ENCODE results near the gene ADGRG1. TPM values are rescaled to one million over a fixed set of nuclear protein-coding genes. Genes with fewer than 3 reads are reported as not detected.

The ADGRG1 gene
- polyA plus RNA-seq, 4 donors: 4.1 to 158 (median 26.0) TPM

DNA sequence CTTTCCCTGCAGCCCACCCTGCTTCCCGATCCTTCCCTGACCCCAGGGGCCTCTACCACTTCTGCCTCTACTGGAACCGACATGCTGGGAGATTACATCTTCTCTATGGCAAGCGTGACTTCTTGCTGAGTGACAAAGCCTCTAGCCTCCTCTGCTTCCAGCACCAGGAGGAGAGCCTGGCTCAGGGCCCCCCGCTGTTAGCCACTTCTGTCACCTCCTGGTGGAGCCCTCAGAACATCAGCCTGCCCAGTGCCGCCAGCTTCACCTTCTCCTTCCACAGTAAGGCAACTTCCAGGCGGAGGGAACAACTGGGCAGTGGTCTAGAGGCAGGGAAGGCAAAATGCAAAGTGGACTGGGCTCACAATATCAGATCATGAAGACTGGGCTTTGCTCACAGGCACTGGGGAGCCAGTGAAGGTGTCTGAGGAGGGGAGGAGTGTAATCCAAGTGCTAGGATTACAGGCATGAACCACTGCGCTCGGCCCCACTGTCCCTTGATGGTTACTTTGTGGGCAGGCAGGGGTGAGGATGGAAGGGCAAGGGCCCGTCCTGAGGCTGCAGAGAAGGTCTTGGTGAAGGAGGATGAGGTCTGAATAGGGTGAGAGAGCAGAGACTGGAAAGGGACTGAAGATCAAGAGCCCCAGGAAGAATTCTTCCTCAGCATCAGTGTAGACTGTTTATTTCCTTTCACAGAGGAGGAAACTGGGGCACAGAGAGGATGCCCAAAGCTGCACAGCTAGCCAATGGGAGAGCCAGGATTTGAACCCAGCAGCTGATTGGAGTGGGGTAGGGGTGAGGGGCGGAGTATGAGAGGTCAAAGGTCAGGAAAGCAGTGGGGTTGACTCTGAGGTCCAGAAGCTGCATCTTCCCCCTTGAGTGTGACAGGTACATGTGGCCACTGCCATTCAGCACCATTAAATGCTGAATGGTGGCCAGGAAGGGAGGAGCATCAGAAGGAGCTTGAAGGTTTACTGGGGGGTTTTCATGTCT is 23.2 kb downstream of the ADGRG1 start:
- H3K36me3 ChIP-seq (ENCODE audit: control insufficient read depth in 3 of 3, insufficient read depth in 2 of 3, low read depth in 1 of 3, low read length in 3 of 3): peaks cover 0 to 93% (median 0%) of the 10 kb centered on the region in 3 donors
- no peak for FAIRE-seq
- H3K9me3 ChIP-seq (ENCODE audit: control insufficient read depth in 2 of 2, insufficient read depth in 1 of 2, low read depth in 1 of 2, low read length in 1 of 2): no peaks in the 10 kb centered on the region
- H3K4me3 ChIP-seq (ENCODE audit: low read depth in 1 of 3, low read length in 3 of 3): no peak overlapping the region
- no peaks in the 10 kb centered on the region for H3K27me3 ChIP-seq (ENCODE audit: control insufficient read depth in 3 of 3, insufficient read depth in 3 of 3, low read length in 3 of 3)
- 81 to 89% (median 84%) methylated on average over 10 of the region's 10 CpGs for WGBS, 3 donors
- H3K4me1 ChIP-seq (ENCODE audit: control insufficient read depth in 3 of 3, insufficient read depth in 2 of 3, low read depth in 1 of 3, low read length in 2 of 3): no peaks in the 10 kb centered on the region
- no peak overlapping the region for H3K27ac ChIP-seq (ENCODE audit: low read depth in 1 of 3, low read length in 2 of 3)
- no peak for DNase-seq

DNA sequence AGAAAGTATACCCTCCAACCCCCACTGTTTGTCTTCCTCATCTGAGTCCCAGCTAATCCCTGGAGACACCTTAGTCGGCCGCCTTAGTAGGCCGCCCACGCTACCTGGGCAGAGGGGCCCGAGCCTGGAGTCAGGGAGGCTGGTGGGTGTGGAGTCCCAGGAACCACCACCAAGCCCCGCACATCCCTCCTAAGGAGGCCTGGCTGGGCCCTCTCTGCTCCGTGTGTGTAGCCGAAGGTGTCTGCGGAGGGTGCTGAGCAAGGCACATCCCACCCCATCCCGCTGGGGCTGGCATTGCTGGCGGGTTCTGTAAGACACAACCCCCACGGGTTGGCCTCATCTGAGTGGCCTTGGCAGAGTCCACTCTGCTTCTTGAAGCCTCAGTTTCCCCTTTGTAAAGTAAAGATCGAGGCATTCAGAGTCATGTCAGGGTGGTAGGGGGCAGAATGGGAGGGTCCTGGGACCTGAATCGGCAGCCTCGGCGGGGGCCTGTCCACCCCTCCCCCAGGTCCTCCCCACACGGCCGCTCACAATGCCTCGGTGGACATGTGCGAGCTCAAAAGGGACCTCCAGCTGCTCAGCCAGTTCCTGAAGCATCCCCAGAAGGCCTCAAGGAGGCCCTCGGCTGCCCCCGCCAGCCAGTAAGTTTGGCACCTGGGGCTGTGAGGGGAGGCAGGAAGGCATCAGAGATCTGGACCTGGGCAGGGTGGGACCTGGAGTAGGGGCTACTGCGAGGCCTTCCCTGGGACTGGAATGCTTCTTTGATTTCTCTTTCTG is 24.5 kb downstream of the ADGRG1 start:
- 88 to 91% (median 89%) methylated on average over 22 to 23 of the region's 23 CpGs for WGBS, 3 donors
- Histone ChIP-seq H3K27me3 (ENCODE audit: control insufficient read depth in 3 of 3, insufficient read depth in 3 of 3, low read length in 3 of 3) (no peaks in the 10 kb centered on the region), H3K27ac (ENCODE audit: low read depth in 1 of 3, low read length in 2 of 3) (no peak overlapping the region), H3K4me3 (ENCODE audit: low read depth in 1 of 3, low read length in 3 of 3) (no peak overlapping the region), H3K4me1 (ENCODE audit: control insufficient read depth in 3 of 3, insufficient read depth in 2 of 3, low read depth in 1 of 3, low read length in 2 of 3) (no peaks in the 10 kb centered on the region), H3K36me3 (ENCODE audit: control insufficient read depth in 3 of 3, insufficient read depth in 2 of 3, low read depth in 1 of 3, low read length in 3 of 3) (peaks cover 0 to 94% (median 0%) of the 10 kb centered on the region in 3 donors), H3K9me3 (ENCODE audit: control insufficient read depth in 2 of 2, insufficient read depth in 1 of 2, low read depth in 1 of 2, low read length in 1 of 2) (no peaks in the 10 kb centered on the region)
- FAIRE-seq (no peak), DNase-seq (no peak)

DNA sequence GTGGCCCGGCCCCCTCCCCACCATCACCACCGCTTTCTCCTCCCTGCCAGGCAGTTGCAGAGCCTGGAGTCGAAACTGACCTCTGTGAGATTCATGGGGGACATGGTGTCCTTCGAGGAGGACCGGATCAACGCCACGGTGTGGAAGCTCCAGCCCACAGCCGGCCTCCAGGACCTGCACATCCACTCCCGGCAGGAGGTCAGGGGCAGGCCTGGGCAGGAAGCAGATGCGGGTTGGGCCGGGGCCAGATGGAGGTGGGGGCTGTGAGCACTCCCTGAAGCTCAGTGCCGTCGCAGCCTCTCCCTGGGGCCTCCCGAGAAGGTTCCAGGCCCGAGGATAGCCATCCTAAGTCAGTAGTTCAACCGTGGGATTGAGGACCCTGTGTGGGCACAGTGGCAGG is 25.5 kb downstream of the ADGRG1 start:
- H3K9me3 ChIP-seq (ENCODE audit: control insufficient read depth in 2 of 2, insufficient read depth in 1 of 2, low read depth in 1 of 2, low read length in 1 of 2): no peaks in the 10 kb centered on the region
- H3K4me1 ChIP-seq (ENCODE audit: control insufficient read depth in 3 of 3, insufficient read depth in 2 of 3, low read depth in 1 of 3, low read length in 2 of 3): no peaks in the 10 kb centered on the region
- H3K4me3 ChIP-seq (ENCODE audit: low read depth in 1 of 3, low read length in 3 of 3): no peak overlapping the region
- WGBS, 3 donors: 61 to 83% (median 74%) methylated on average over 16 of the region's 16 CpGs
- no peaks in the 10 kb centered on the region for H3K27me3 ChIP-seq (ENCODE audit: control insufficient read depth in 3 of 3, insufficient read depth in 3 of 3, low read length in 3 of 3)
- DNase-seq: no peak
- FAIRE-seq: no peak
- peak overlapping the region in 1 of 3 donors; percentile 42 for H3K27ac ChIP-seq (ENCODE audit: low read depth in 1 of 3, low read length in 2 of 3)
- peaks cover 0 to 93% (median 3%) of the 10 kb centered on the region in 3 donors for H3K36me3 ChIP-seq (ENCODE audit: control insufficient read depth in 3 of 3, insufficient read depth in 2 of 3, low read depth in 1 of 3, low read length in 3 of 3)

DNA sequence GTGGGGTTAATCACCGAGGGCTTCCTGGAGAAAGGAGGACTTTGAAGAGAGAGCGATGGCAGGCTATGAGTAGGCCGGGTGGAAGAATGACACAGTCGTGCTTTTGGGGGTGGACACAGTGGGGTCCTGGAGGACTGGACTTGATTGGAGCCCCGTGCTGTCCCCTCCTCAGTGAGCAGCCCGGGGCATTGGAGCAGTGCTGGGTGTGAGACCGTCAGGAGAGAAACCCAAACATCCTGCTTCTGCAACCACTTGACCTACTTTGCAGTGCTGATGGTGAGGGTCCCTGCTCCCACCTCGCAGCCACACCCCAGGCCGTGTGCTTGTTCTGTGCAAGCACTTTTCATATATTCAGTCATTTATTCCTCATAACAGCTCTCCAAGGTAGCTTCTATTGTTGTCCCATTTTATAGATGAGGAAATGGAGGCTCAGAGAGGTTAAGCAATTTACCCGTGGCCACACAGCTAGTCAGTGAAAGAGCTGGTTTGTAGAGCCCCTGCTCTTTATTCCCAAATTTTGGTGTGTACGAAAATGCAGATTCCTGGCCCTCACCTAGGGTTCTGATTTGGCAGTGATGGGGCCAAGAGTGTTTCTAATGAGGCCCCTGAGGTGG is 28.0 kb downstream of the ADGRG1 start:
- DNase-seq (no peak), FAIRE-seq (no peak)
- H3K9me3 ChIP-seq (ENCODE audit: control insufficient read depth in 2 of 2, insufficient read depth in 1 of 2, low read depth in 1 of 2, low read length in 1 of 2): no peaks in the 10 kb centered on the region
- peaks cover 0 to 95% (median 3%) of the 10 kb centered on the region in 3 donors for H3K36me3 ChIP-seq (ENCODE audit: control insufficient read depth in 3 of 3, insufficient read depth in 2 of 3, low read depth in 1 of 3, low read length in 3 of 3)
- no peaks in the 10 kb centered on the region for H3K27me3 ChIP-seq (ENCODE audit: control insufficient read depth in 3 of 3, insufficient read depth in 3 of 3, low read length in 3 of 3)
- 78 to 85% (median 79%) methylated on average over 11 of the region's 11 CpGs for WGBS, 3 donors
- H3K27ac ChIP-seq (ENCODE audit: low read depth in 1 of 3, low read length in 2 of 3): no peak overlapping the region
- H3K4me3 ChIP-seq (ENCODE audit: low read depth in 1 of 3, low read length in 3 of 3): no peak overlapping the region
- no peaks in the 10 kb centered on the region for H3K4me1 ChIP-seq (ENCODE audit: control insufficient read depth in 3 of 3, insufficient read depth in 2 of 3, low read depth in 1 of 3, low read length in 2 of 3)

DNA sequence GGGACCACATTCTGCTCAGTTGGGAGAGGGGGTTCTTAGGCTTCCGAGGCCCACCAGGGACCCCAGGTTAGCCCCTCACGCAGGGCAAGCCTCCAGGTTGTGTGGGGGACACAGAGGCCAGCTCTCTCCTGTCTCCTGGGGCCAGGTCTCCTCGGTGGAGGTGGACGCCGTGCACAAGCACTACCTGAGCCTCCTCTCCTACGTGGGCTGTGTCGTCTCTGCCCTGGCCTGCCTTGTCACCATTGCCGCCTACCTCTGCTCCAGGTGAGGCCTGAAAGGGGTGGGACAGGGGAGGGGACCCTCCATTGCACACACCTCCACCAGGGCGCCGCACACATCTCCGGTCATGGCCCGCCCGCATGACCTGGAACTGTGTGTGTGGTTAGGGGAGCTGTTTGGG is 28.8 kb downstream of the ADGRG1 start:
- FAIRE-seq (no peak), DNase-seq (no peak)
- no peaks in the 10 kb centered on the region for H3K4me1 ChIP-seq (ENCODE audit: control insufficient read depth in 3 of 3, insufficient read depth in 2 of 3, low read depth in 1 of 3, low read length in 2 of 3)
- WGBS, 3 donors: 92 to 94% (median 92%) methylated on average over 13 of the region's 13 CpGs
- H3K27me3 ChIP-seq (ENCODE audit: control insufficient read depth in 3 of 3, insufficient read depth in 3 of 3, low read length in 3 of 3): no peaks in the 10 kb centered on the region
- peaks cover 0 to 95% (median 3%) of the 10 kb centered on the region in 3 donors for H3K36me3 ChIP-seq (ENCODE audit: control insufficient read depth in 3 of 3, insufficient read depth in 2 of 3, low read depth in 1 of 3, low read length in 3 of 3)
- no peak overlapping the region for H3K4me3 ChIP-seq (ENCODE audit: low read depth in 1 of 3, low read length in 3 of 3)
- no peaks in the 10 kb centered on the region for H3K9me3 ChIP-seq (ENCODE audit: control insufficient read depth in 2 of 2, insufficient read depth in 1 of 2, low read depth in 1 of 2, low read length in 1 of 2)
- H3K27ac ChIP-seq (ENCODE audit: low read depth in 1 of 3, low read length in 2 of 3): no peak overlapping the region

DNA sequence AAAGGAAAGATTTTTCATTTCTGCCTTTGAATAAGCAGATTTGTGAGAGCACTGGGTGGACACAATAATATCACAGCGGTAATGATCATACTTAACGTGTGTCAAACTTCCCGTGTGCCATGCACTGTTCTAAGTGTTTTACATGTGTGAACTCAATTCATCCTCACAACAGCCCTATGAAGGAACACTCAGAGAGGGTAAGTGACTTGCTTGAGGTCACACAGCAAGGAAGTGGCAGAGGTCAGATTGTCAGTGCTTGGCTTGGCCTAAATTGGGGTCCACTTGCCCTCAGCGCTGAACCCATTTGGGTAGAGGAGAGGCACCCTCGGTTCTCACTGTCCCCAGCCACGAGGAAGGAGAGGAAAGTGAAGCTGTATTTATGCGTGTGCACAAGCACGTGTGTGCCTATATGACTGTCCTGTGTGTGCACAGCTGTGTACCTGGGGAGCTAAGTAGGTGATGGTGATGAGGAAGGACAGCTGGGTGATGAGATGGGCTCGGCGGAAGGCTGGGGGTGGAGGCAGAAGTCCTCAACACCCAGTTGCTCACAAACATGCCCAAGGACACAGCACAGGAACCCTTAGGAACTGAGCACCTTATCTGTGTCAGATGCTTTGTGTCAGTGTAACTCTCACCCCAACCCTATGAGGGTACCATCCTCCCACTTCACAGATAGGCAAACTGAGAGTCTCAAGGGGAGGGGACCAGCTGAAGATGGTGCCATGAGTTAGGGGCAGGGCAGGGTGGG is 29.9 kb downstream of the ADGRG1 start:
- Histone ChIP-seq H3K27me3 (ENCODE audit: control insufficient read depth in 3 of 3, insufficient read depth in 3 of 3, low read length in 3 of 3) (no peaks in the 10 kb centered on the region), H3K4me1 (ENCODE audit: control insufficient read depth in 3 of 3, insufficient read depth in 2 of 3, low read depth in 1 of 3, low read length in 2 of 3) (no peaks in the 10 kb centered on the region), H3K4me3 (ENCODE audit: low read depth in 1 of 3, low read length in 3 of 3) (no peak overlapping the region), H3K27ac (ENCODE audit: low read depth in 1 of 3, low read length in 2 of 3) (no peak overlapping the region), H3K9me3 (ENCODE audit: control insufficient read depth in 2 of 2, insufficient read depth in 1 of 2, low read depth in 1 of 2, low read length in 1 of 2) (no peaks in the 10 kb centered on the region), H3K36me3 (ENCODE audit: control insufficient read depth in 3 of 3, insufficient read depth in 2 of 3, low read depth in 1 of 3, low read length in 3 of 3) (peaks cover 0 to 95% (median 6%) of the 10 kb centered on the region in 3 donors)
- DNase-seq (no peak), FAIRE-seq (no peak)
- 87 to 90% (median 89%) methylated on average over 10 of the region's 10 CpGs for WGBS, 3 donors

DNA sequence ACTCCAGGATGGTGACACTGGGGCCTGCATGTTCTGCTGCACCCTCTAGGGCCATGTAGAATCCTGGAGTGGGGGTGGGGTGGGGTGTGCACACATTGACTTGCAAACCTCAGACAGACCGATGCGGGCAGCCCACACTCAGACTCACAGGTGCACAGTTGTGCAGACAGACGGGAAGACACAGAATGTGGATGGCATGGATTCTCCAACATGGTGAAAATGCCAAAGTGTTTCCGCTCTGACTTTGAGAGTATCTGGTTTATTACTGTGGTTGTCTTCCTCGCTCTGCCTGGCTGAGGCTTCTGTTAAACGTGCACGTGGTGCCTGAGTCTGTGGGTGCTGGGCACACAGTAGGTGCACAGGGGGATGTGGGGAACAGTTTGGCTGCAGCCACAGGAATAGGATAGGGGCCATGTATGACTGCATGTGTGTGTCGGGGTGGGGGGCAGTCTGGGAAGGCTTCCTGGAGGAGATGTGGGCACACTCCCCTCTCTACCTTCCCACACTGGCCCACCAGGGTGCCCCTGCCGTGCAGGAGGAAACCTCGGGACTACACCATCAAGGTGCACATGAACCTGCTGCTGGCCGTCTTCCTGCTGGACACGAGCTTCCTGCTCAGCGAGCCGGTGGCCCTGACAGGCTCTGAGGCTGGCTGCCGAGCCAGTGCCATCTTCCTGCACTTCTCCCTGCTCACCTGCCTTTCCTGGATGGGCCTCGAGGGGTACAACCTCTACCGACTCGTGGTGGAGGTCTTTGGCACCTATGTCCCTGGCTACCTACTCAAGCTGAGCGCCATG is 30.6 kb downstream of the ADGRG1 start:
- WGBS, 3 donors: 80 to 85% (median 82%) methylated on average over 18 to 19 of the region's 19 CpGs
- Histone ChIP-seq H3K4me1 (ENCODE audit: control insufficient read depth in 3 of 3, insufficient read depth in 2 of 3, low read depth in 1 of 3, low read length in 2 of 3) (no peaks in the 10 kb centered on the region), H3K27ac (ENCODE audit: low read depth in 1 of 3, low read length in 2 of 3) (no peak overlapping the region), H3K9me3 (ENCODE audit: control insufficient read depth in 2 of 2, insufficient read depth in 1 of 2, low read depth in 1 of 2, low read length in 1 of 2) (no peaks in the 10 kb centered on the region), H3K27me3 (ENCODE audit: control insufficient read depth in 3 of 3, insufficient read depth in 3 of 3, low read length in 3 of 3) (no peaks in the 10 kb centered on the region), H3K36me3 (ENCODE audit: control insufficient read depth in 3 of 3, insufficient read depth in 2 of 3, low read depth in 1 of 3, low read length in 3 of 3) (peaks cover 0 to 95% (median 6%) of the 10 kb centered on the region in 3 donors), H3K4me3 (ENCODE audit: low read depth in 1 of 3, low read length in 3 of 3) (no peak overlapping the region)
- FAIRE-seq: no peak
- no peak for DNase-seq
